ENCODE data around the gene DNPEP.
"Not testable (repeated sequence)": the region's sequence is repeated elsewhere in the genome, so short reads cannot be mapped to it uniquely, and the experiment has no call there.

Gene DNPEP

DNA sequence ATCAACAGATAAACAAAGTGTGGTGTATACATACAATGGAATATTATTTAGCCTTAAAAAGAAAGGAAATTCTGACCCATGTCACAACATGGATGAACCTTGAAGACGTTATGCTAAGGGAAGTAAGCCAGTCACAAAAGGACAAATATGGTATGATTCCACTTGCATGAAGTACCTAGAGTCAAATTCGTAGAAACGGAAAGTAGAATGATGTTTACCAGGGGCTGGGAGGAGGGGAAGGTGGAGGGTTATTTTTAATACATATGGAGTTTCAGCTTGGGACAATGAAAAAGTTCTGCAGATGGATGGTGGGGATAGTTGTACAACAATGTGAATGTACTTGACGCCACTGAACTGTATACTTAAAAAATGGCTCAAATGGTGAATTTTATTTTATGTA, 27.1 kb upstream of the DNPEP start:
- TF ChIP-seq, protein P1, sequence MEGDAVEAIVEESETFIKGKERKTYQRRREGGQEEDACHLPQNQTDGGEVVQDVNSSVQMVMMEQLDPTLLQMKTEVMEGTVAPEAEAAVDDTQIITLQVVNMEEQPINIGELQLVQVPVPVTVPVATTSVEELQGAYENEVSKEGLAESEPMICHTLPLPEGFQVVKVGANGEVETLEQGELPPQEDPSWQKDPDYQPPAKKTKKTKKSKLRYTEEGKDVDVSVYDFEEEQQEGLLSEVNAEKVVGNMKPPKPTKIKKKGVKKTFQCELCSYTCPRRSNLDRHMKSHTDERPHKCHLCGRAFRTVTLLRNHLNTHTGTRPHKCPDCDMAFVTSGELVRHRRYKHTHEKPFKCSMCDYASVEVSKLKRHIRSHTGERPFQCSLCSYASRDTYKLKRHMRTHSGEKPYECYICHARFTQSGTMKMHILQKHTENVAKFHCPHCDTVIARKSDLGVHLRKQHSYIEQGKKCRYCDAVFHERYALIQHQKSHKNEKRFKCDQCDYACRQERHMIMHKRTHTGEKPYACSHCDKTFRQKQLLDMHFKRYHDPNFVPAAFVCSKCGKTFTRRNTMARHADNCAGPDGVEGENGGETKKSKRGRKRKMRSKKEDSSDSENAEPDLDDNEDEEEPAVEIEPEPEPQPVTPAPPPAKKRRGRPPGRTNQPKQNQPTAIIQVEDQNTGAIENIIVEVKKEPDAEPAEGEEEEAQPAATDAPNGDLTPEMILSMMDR (IDR thresholded peaks at IDR 0.05; ENCODE audit: control insufficient read depth, extremely low read depth, insufficient read depth): no peak
- DNase-seq (ENCODE audit: low read depth): no peak
- no peak overlapping the region for H3K4me3 ChIP-seq (ENCODE audit: low read depth, low read length)

GRCh38 chr2:219410390-219410789, 22.7 kb upstream of the DNPEP start:
- DNase-seq (ENCODE audit: low read depth): no peak
- no peak overlapping the region for H3K4me3 ChIP-seq (ENCODE audit: low read depth, low read length)
- TF ChIP-seq, protein P1 (IDR thresholded peaks at IDR 0.05; ENCODE audit: control insufficient read depth, extremely low read depth, insufficient read depth): no peak

DNA sequence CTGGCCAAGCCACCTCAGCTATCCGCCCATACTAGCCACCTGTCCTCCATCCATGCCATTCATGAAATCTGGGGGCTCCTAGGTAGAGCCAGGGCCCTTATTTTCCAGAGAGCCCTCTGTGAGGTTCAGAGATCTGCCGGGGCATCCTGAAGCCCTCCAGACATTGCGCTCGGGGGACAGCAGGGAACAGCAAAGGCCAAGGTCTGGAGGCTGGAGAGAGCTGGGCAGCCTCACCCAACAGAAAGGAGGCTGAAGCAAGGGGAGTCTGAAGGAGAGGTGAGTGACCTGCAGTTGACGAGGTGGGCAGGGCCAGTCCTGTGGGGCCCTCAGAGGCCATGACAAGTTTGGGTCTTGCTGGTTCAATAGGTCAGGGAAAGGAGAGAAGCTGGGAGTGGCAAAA, 21.9 kb upstream of the DNPEP start:
- no peak for DNase-seq (ENCODE audit: low read depth)
- H3K4me3 ChIP-seq (ENCODE audit: low read depth, low read length): no peak overlapping the region
- TF ChIP-seq, protein P1 (IDR thresholded peaks at IDR 0.05; ENCODE audit: control insufficient read depth, extremely low read depth, insufficient read depth): no peak

GRCh38 chr2:219408631-219409030, 20.9 kb upstream of the DNPEP start:
- no peak overlapping the region for H3K4me3 ChIP-seq (ENCODE audit: low read depth, low read length)
- DNase-seq (ENCODE audit: low read depth): no peak

GRCh38 chr2:219408204-219408603, 20.5 kb upstream of the DNPEP start:
- TF ChIP-seq, protein P1 (IDR thresholded peaks at IDR 0.05; ENCODE audit: control insufficient read depth, extremely low read depth, insufficient read depth): no peak
- no peak for DNase-seq (ENCODE audit: low read depth)
- no peak overlapping the region for H3K4me3 ChIP-seq (ENCODE audit: low read depth, low read length)

More at GRCh38 chr2:219408631-219409030, 20.9 kb upstream of the DNPEP start:
- TF ChIP-seq, protein P1 (IDR thresholded peaks at IDR 0.05; ENCODE audit: control insufficient read depth, extremely low read depth, insufficient read depth): no peak

GRCh38 chr2:219407343-219407742, 19.6 kb upstream of the DNPEP start:
- H3K4me3 ChIP-seq (ENCODE audit: low read depth, low read length); DNase-seq (ENCODE audit: low read depth): not testable (repeated sequence)

- TF ChIP-seq, protein P1 (IDR thresholded peaks at IDR 0.05; ENCODE audit: control insufficient read depth, extremely low read depth, insufficient read depth): no peak
- H3K4me3 ChIP-seq (ENCODE audit: low read depth, low read length): no peak overlapping the region
- DNase-seq (ENCODE audit: low read depth): no peak
Measured at GRCh38 chr2:219406861-219407230, 19.1 kb upstream of the DNPEP start.

All from LNCaP clone FGC (cell line).